ENCODE measurements around the gene CGAS. TPM values are rescaled to one million over a fixed set of nuclear protein-coding genes. Genes with fewer than 3 reads are reported as not detected.

The CGAS gene
- total RNA-seq, 2 experiments from 2014 or later = 11.0 to 11.9 TPM

DNA sequence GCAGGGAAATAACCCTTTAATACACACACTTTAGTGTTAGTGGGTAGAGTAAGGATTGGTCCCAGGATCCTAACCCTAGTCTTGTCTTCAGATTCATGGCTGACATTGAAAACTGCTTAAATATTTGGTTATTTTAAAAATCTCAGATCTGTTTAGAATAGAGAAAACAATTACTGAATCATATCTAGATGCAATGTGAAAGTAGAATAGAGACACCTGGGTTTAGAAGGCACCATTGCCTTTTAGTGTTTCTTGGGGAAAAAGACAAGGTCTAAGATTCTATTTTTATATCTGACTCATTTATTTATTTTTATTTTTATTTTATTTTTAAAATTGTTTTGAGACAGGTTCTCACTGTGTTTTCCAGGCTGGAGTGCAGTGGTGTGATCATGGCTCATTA, 51.4 kb downstream of the CGAS start:
- H3K4me1 ChIP-seq (ENCODE audit: insufficient read depth, low read length) = no peaks in the 10 kb centered on the region
- intact Hi-C loops (cut with DNase I, micrococcal nuclease) = no loop called here
- H3K9me3 ChIP-seq (ENCODE audit: control insufficient read depth in 1 of 2, insufficient read depth in 1 of 2, low read length in 2 of 2) = no peaks in the 10 kb centered on the region
- no peak overlapping the region for H3K27ac Mint-ChIP-seq
- ChIA-PET POLR2A (no interaction called here), CTCF (interaction anchor here (0.9 kb wide), 1 partner anchor 10 kb away, joined by 4 read pairs; no protein-coding TSS in a partner anchor)
- no peaks in the 10 kb centered on the region for H3K4me1 Mint-ChIP-seq (ENCODE audit: low read depth)
- H3K27ac ChIP-seq (ENCODE audit: low read depth in 1 of 2, low read length in 2 of 2) = no peak overlapping the region
- H3K27me3 ChIP-seq (ENCODE audit: control insufficient read depth in 1 of 2, insufficient read depth in 2 of 2, low read length in 2 of 2) = no peaks in the 10 kb centered on the region
- no peak overlapping the region for H3K4me3 ChIP-seq (ENCODE audit: low read length)
- H3K36me3 Mint-ChIP-seq (ENCODE audit: low read depth) = peaks cover 4% of the 10 kb centered on the region
- no peaks in the 10 kb centered on the region for H3K36me3 ChIP-seq (ENCODE audit: insufficient read depth, low read length)
- ATAC-seq (ENCODE audit: poor library complexity) (no peak), DNase-seq (no peak)
- no peaks in the 10 kb centered on the region for H3K9me3 Mint-ChIP-seq
- H3K27me3 Mint-ChIP-seq = no peaks in the 10 kb centered on the region
- TF ChIP-seq, protein P1, sequence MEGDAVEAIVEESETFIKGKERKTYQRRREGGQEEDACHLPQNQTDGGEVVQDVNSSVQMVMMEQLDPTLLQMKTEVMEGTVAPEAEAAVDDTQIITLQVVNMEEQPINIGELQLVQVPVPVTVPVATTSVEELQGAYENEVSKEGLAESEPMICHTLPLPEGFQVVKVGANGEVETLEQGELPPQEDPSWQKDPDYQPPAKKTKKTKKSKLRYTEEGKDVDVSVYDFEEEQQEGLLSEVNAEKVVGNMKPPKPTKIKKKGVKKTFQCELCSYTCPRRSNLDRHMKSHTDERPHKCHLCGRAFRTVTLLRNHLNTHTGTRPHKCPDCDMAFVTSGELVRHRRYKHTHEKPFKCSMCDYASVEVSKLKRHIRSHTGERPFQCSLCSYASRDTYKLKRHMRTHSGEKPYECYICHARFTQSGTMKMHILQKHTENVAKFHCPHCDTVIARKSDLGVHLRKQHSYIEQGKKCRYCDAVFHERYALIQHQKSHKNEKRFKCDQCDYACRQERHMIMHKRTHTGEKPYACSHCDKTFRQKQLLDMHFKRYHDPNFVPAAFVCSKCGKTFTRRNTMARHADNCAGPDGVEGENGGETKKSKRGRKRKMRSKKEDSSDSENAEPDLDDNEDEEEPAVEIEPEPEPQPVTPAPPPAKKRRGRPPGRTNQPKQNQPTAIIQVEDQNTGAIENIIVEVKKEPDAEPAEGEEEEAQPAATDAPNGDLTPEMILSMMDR (IDR thresholded peaks at IDR 0.05) = no peak
- no peak overlapping the region for H3K4me3 Mint-ChIP-seq

DNA sequence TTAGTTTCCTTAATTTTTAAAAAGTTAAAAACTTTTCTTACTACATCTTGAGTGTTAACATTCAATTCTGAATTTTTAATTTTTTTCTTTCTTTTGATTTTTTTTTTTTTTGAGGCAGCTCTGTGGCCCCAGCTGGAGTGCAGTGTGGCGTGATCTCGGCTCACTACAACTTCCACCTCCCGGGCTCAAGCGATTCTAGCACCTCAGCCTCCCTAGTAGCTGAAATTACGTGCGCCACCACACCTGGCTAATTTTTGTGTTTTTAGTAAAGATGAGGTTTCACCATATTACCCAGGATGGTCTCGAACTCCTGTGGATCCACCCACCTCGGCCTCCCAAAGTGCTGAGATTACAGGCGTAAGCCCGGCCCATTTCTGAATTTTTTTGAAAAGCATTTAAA, 56.2 kb downstream of the CGAS start:
- POLR2A ChIA-PET = interaction anchor here (1.2 to 2.0 kb wide), 3 partner anchors 56 to 257 kb away, joined by 3 to 16 read pairs (median 12); partner anchors contain the start of genes CGAS and MTO1
- peaks cover 20% of the 10 kb centered on the region for H3K4me1 Mint-ChIP-seq (ENCODE audit: low read depth)

GRCh38 chr6:73394577-73395354, 57.3 kb downstream of the CGAS start, which contains the start of gene DDX43:
Gene DDX43, plus strand, starts transcription at chr6:73394828. Its CDS starts 78 bp downstream, at chr6:73394906.
- H3K9me3 Mint-ChIP-seq = no peaks in the 10 kb centered on the region
- ATAC-seq (ENCODE audit: poor library complexity) (peak; percentile 88), DNase-seq (peak in 10 of 14 experiments; percentile 18 to 78 (median 49))
- peaks cover 14% of the 10 kb centered on the region for H3K4me1 ChIP-seq (ENCODE audit: insufficient read depth, low read length)
- ChIA-PET POLR2A (interaction anchor here (1.0 to 2.0 kb wide), 6 partner anchors 27 to 258 kb away, joined by 3 to 16 read pairs (median 8); partner anchors contain the start of genes CGAS and MTO1), CTCF (no interaction called here)
- H3K4me3 Mint-ChIP-seq = peak within 1 kb of the TSS; percentile 92
- H3K27ac ChIP-seq (ENCODE audit: low read depth in 1 of 2, low read length in 2 of 2) = peak within 1 kb of the TSS in 1 of 2 donors; percentile 64
- peak within 1 kb of the TSS; percentile 42 for H3K4me3 ChIP-seq (ENCODE audit: low read length)
- no peaks in the 10 kb centered on the region for H3K27me3 ChIP-seq (ENCODE audit: control insufficient read depth in 1 of 2, insufficient read depth in 2 of 2, low read length in 2 of 2)
- H3K9me3 ChIP-seq (ENCODE audit: control insufficient read depth in 1 of 2, insufficient read depth in 1 of 2, low read length in 2 of 2) = peaks cover 0 to 7% of the 10 kb centered on the region in 2 experiments
- peak within 1 kb of the TSS; percentile 96 for H3K27ac Mint-ChIP-seq
- H3K27me3 Mint-ChIP-seq = no peaks in the 10 kb centered on the region
- intact Hi-C loops (cut with DNase I, micrococcal nuclease) = no loop called here
- no peaks in the 10 kb centered on the region for H3K36me3 ChIP-seq (ENCODE audit: insufficient read depth, low read length)
- peaks cover 21% of the 10 kb centered on the region for H3K4me1 Mint-ChIP-seq (ENCODE audit: low read depth)
- H3K36me3 Mint-ChIP-seq (ENCODE audit: low read depth) = no peaks in the 10 kb centered on the region
- TF ChIP-seq, protein P1 (IDR thresholded peaks at IDR 0.05) = no peak

More for the DNA sequence above, 56.2 kb downstream of the CGAS start:
- H3K36me3 Mint-ChIP-seq (ENCODE audit: low read depth) = no peaks in the 10 kb centered on the region
- peaks cover 0 to 7% of the 10 kb centered on the region in 2 experiments for H3K9me3 ChIP-seq (ENCODE audit: control insufficient read depth in 1 of 2, insufficient read depth in 1 of 2, low read length in 2 of 2)
- no peak overlapping the region for H3K27ac ChIP-seq (ENCODE audit: low read depth in 1 of 2, low read length in 2 of 2)
- no peaks in the 10 kb centered on the region for H3K36me3 ChIP-seq (ENCODE audit: insufficient read depth, low read length)
- no peaks in the 10 kb centered on the region for H3K9me3 Mint-ChIP-seq
- ATAC-seq (ENCODE audit: poor library complexity) (no peak), DNase-seq (no peak)
- H3K4me1 ChIP-seq (ENCODE audit: insufficient read depth, low read length) = peaks cover 11% of the 10 kb centered on the region
- no peaks in the 10 kb centered on the region for H3K27me3 ChIP-seq (ENCODE audit: control insufficient read depth in 1 of 2, insufficient read depth in 2 of 2, low read length in 2 of 2)
- CTCF ChIA-PET = no interaction called here
- intact Hi-C loops (cut with DNase I, micrococcal nuclease) = no loop called here
- no peak overlapping the region for H3K4me3 Mint-ChIP-seq
- no peaks in the 10 kb centered on the region for H3K27me3 Mint-ChIP-seq
- H3K4me3 ChIP-seq (ENCODE audit: low read length) = no peak overlapping the region
- no peak overlapping the region for H3K27ac Mint-ChIP-seq
- TF ChIP-seq, protein P1 (IDR thresholded peaks at IDR 0.05) = no peak
